Activated CD4-positive, alpha-beta T cell treated with anti-CD3 and anti-CD28 coated beads for 48 hours (primary cell): ENCODE data around the gene OR4D2.
"Not testable (repeated sequence)": the region's sequence is repeated elsewhere in the genome, so short reads cannot be mapped to it uniquely, and the experiment has no call there.

Experiments used
- DNase-seq: peaks from one replicate; pipeline ENCODE4 v3.0.0-alpha.2; 2020

The OR4D2 gene

GRCh38 chr17:58166682-58167081, at the start of gene OR4D2:
Gene OR4D2, plus strand, starts transcription at chr17:58166982. Its CDS starts 2,674 bp downstream, at chr17:58169656.
- DNase-seq: no peak

- DNase-seq: no peak
Measured at GRCh38 chr17:58117382-58117781, 49.4 kb upstream of the OR4D2 start.

GRCh38 chr17:58119491-58119890, 47.3 kb upstream of the OR4D2 start:
- no peak for DNase-seq

- DNase-seq: peak; percentile 51
Measured at GRCh38 chr17:58120195-58120822, 46.5 kb upstream of the OR4D2 start.

- peak; percentile 15 for DNase-seq
Measured at GRCh38 chr17:58121925-58122324, 44.9 kb upstream of the OR4D2 start.

GRCh38 chr17:58127846-58128245, 38.9 kb upstream of the OR4D2 start:
- no peak for DNase-seq

- not testable (repeated sequence) for DNase-seq
Measured at GRCh38 chr17:58132697-58133096, 34.1 kb upstream of the OR4D2 start.

- no peak for DNase-seq
Measured at GRCh38 chr17:58136669-58137279, 30.0 kb upstream of the OR4D2 start.

- no peak for DNase-seq
Measured at GRCh38 chr17:58141505-58141904, 25.3 kb upstream of the OR4D2 start.

- DNase-seq: not testable (repeated sequence)
Measured at GRCh38 chr17:58143335-58143734, 23.4 kb upstream of the OR4D2 start.

- no peak for DNase-seq
Measured at GRCh38 chr17:58144801-58145200, 22.0 kb upstream of the OR4D2 start.

- no peak for DNase-seq
Measured at GRCh38 chr17:58147930-58148434, 18.8 kb upstream of the OR4D2 start, which contains the start of gene OR4D1. Gene OR4D1, plus strand, starts transcription at chr17:58148384. Its CDS starts 6,770 bp downstream, at chr17:58155154.

- no peak for DNase-seq
Measured at GRCh38 chr17:58148609-58149008, 18.2 kb upstream of the OR4D2 start.

GRCh38 chr17:58150394-58150793, 16.4 kb upstream of the OR4D2 start:
- DNase-seq: no peak

- peak; percentile 38 for DNase-seq
Measured at GRCh38 chr17:58153046-58153445, 13.7 kb upstream of the OR4D2 start.

- no peak for DNase-seq
Measured at GRCh38 chr17:58153671-58154070, 13.1 kb upstream of the OR4D2 start.

- DNase-seq: peak; percentile 75
Measured at GRCh38 chr17:58156839-58157803, 9.7 kb upstream of the OR4D2 start.

- no peak for DNase-seq
Measured at GRCh38 chr17:58158181-58158580, 8.6 kb upstream of the OR4D2 start.

- no peak for DNase-seq
Measured at GRCh38 chr17:58161566-58161965, 5.2 kb upstream of the OR4D2 start.

GRCh38 chr17:58165981-58166380, 801 bp upstream of the OR4D2 start:
- DNase-seq: no peak

GRCh38 chr17:58170622-58171021, 3.8 kb downstream of the OR4D2 start:
- no peak for DNase-seq

GRCh38 chr17:58172369-58173071, 5.7 kb downstream of the OR4D2 start:
- DNase-seq: peak; percentile 37

- DNase-seq: no peak
Measured at GRCh38 chr17:58174871-58175270, 8.1 kb downstream of the OR4D2 start.
